ENCODE results near the gene IFNL4. TPM values are rescaled to one million over a fixed set of nuclear protein-coding genes. Genes with fewer than 3 reads are reported as not detected.
"Not testable (repeated sequence)": the region's sequence is repeated elsewhere in the genome, so short reads cannot be mapped to it uniquely, and the experiment has no call there.

IFNL4 gene
- polyA plus RNA-seq, 4 donors: 0.03 TPM; not detected in 3

GRCh38 chr19:39276740-39277139 lies 28.1 kb upstream of the IFNL4 start:
- Histone ChIP-seq H3K4me3 (ENCODE audit: low read depth in 1 of 3, low read length in 3 of 3) (no peak overlapping the region), H3K27me3 (ENCODE audit: control insufficient read depth in 3 of 3, insufficient read depth in 3 of 3, low read length in 3 of 3) (peaks cover 0 to 3% (median 0%) of the 10 kb centered on the region in 3 donors), H3K36me3 (ENCODE audit: control insufficient read depth in 3 of 3, insufficient read depth in 2 of 3, low read depth in 1 of 3, low read length in 3 of 3) (no peaks in the 10 kb centered on the region), H3K27ac (ENCODE audit: low read depth in 1 of 3, low read length in 2 of 3) (no peak overlapping the region), H3K9me3 (ENCODE audit: control insufficient read depth in 2 of 2, insufficient read depth in 1 of 2, low read depth in 1 of 2, low read length in 1 of 2) (no peaks in the 10 kb centered on the region), H3K4me1 (ENCODE audit: control insufficient read depth in 3 of 3, insufficient read depth in 2 of 3, low read depth in 1 of 3, low read length in 2 of 3) (no peaks in the 10 kb centered on the region)
- FAIRE-seq: no peak
- 93 to 95% (median 93%) methylated on average over 5 of the region's 5 CpGs for WGBS, 3 donors
- DNase-seq: no peak

GRCh38 chr19:39275578-39275977 lies 26.9 kb upstream of the IFNL4 start:
- DNase-seq (no peak), FAIRE-seq (no peak)
- peaks cover 0 to 8% (median 0%) of the 10 kb centered on the region in 3 donors for H3K27me3 ChIP-seq (ENCODE audit: control insufficient read depth in 3 of 3, insufficient read depth in 3 of 3, low read length in 3 of 3)
- H3K27ac ChIP-seq (ENCODE audit: low read depth in 1 of 3, low read length in 2 of 3): no peak overlapping the region
- H3K9me3 ChIP-seq (ENCODE audit: control insufficient read depth in 2 of 2, insufficient read depth in 1 of 2, low read depth in 1 of 2, low read length in 1 of 2): no peaks in the 10 kb centered on the region
- H3K4me1 ChIP-seq (ENCODE audit: control insufficient read depth in 3 of 3, insufficient read depth in 2 of 3, low read depth in 1 of 3, low read length in 2 of 3): no peaks in the 10 kb centered on the region
- WGBS, 3 donors: 82 to 93% (median 83%) methylated on average over 5 of the region's 5 CpGs
- H3K4me3 ChIP-seq (ENCODE audit: low read depth in 1 of 3, low read length in 3 of 3): no peak overlapping the region
- H3K36me3 ChIP-seq (ENCODE audit: control insufficient read depth in 3 of 3, insufficient read depth in 2 of 3, low read depth in 1 of 3, low read length in 3 of 3): no peaks in the 10 kb centered on the region

- H3K27me3 ChIP-seq (ENCODE audit: control insufficient read depth in 3 of 3, insufficient read depth in 3 of 3, low read length in 3 of 3): peaks cover 0 to 12% (median 0%) of the 10 kb centered on the region in 3 donors
- not testable (repeated sequence) for H3K4me3 ChIP-seq (ENCODE audit: low read depth in 1 of 3, low read length in 3 of 3); DNase-seq; FAIRE-seq; H3K27ac ChIP-seq (ENCODE audit: low read depth in 1 of 3, low read length in 2 of 3); H3K9me3 ChIP-seq (ENCODE audit: control insufficient read depth in 2 of 2, insufficient read depth in 1 of 2, low read depth in 1 of 2, low read length in 1 of 2); H3K4me1 ChIP-seq (ENCODE audit: control insufficient read depth in 3 of 3, insufficient read depth in 2 of 3, low read depth in 1 of 3, low read length in 2 of 3); H3K36me3 ChIP-seq (ENCODE audit: control insufficient read depth in 3 of 3, insufficient read depth in 2 of 3, low read depth in 1 of 3, low read length in 3 of 3)
- 82 to 89% (median 85%) methylated on average over 5 of the region's 5 CpGs for WGBS, 3 donors
Measured at GRCh38 chr19:39273859-39274258, 25.2 kb upstream of the IFNL4 start.

- DNase-seq: no peak
- Histone ChIP-seq H3K4me1 (ENCODE audit: control insufficient read depth in 3 of 3, insufficient read depth in 2 of 3, low read depth in 1 of 3, low read length in 2 of 3) (no peaks in the 10 kb centered on the region), H3K9me3 (ENCODE audit: control insufficient read depth in 2 of 2, insufficient read depth in 1 of 2, low read depth in 1 of 2, low read length in 1 of 2) (peaks cover 0 to 3% of the 10 kb centered on the region in 2 donors), H3K36me3 (ENCODE audit: control insufficient read depth in 3 of 3, insufficient read depth in 2 of 3, low read depth in 1 of 3, low read length in 3 of 3) (no peaks in the 10 kb centered on the region), H3K27ac (ENCODE audit: low read depth in 1 of 3, low read length in 2 of 3) (no peak overlapping the region), H3K27me3 (ENCODE audit: control insufficient read depth in 3 of 3, insufficient read depth in 3 of 3, low read length in 3 of 3) (peaks cover under 1 to 19% (median 7%) of the 10 kb centered on the region in 3 donors), H3K4me3 (ENCODE audit: low read depth in 1 of 3, low read length in 3 of 3) (no peak overlapping the region)
- FAIRE-seq: no peak
- WGBS, 3 donors: 74 to 84% (median 75%) methylated on average over 9 of the region's 9 CpGs
Measured at GRCh38 chr19:39270036-39270871, 21.6 kb upstream of the IFNL4 start.

- 73 to 83% (median 81%) methylated on average over 8 to 10 of the region's 10 CpGs for WGBS, 3 donors
- FAIRE-seq; H3K27ac ChIP-seq (ENCODE audit: low read depth in 1 of 3, low read length in 2 of 3); H3K36me3 ChIP-seq (ENCODE audit: control insufficient read depth in 3 of 3, insufficient read depth in 2 of 3, low read depth in 1 of 3, low read length in 3 of 3); H3K4me3 ChIP-seq (ENCODE audit: low read depth in 1 of 3, low read length in 3 of 3); H3K4me1 ChIP-seq (ENCODE audit: control insufficient read depth in 3 of 3, insufficient read depth in 2 of 3, low read depth in 1 of 3, low read length in 2 of 3); DNase-seq; H3K9me3 ChIP-seq (ENCODE audit: control insufficient read depth in 2 of 2, insufficient read depth in 1 of 2, low read depth in 1 of 2, low read length in 1 of 2): not testable (repeated sequence)
- peaks cover 9 to 24% (median 16%) of the 10 kb centered on the region in 3 donors for H3K27me3 ChIP-seq (ENCODE audit: control insufficient read depth in 3 of 3, insufficient read depth in 3 of 3, low read length in 3 of 3)
Measured at GRCh38 chr19:39269369-39269768, 20.7 kb upstream of the IFNL4 start.

- not testable (repeated sequence) for FAIRE-seq; H3K4me3 ChIP-seq (ENCODE audit: low read depth in 1 of 3, low read length in 3 of 3); H3K36me3 ChIP-seq (ENCODE audit: control insufficient read depth in 3 of 3, insufficient read depth in 2 of 3, low read depth in 1 of 3, low read length in 3 of 3); DNase-seq; H3K27ac ChIP-seq (ENCODE audit: low read depth in 1 of 3, low read length in 2 of 3); H3K9me3 ChIP-seq (ENCODE audit: control insufficient read depth in 2 of 2, insufficient read depth in 1 of 2, low read depth in 1 of 2, low read length in 1 of 2)
- 79 to 87% (median 80%) methylated on average over 7 to 10 of the region's 10 CpGs for WGBS, 3 donors
- Histone ChIP-seq H3K27me3 (ENCODE audit: control insufficient read depth in 3 of 3, insufficient read depth in 3 of 3, low read length in 3 of 3) (peaks cover 9 to 31% (median 22%) of the 10 kb centered on the region in 3 donors), H3K4me1 (ENCODE audit: control insufficient read depth in 3 of 3, insufficient read depth in 2 of 3, low read depth in 1 of 3, low read length in 2 of 3) (peaks cover 0 to 11% (median 0%) of the 10 kb centered on the region in 3 donors)
Measured at GRCh38 chr19:39268531-39269223, 20.0 kb upstream of the IFNL4 start.

GRCh38 chr19:39268085-39268484 lies 19.4 kb upstream of the IFNL4 start, which contains the start of gene IFNL2:
Gene IFNL2, plus strand, starts transcription at chr19:39268396. Its CDS starts 173 bp downstream, at chr19:39268569.
- H3K4me3 ChIP-seq (ENCODE audit: low read depth in 1 of 3, low read length in 3 of 3); H3K36me3 ChIP-seq (ENCODE audit: control insufficient read depth in 3 of 3, insufficient read depth in 2 of 3, low read depth in 1 of 3, low read length in 3 of 3); H3K27ac ChIP-seq (ENCODE audit: low read depth in 1 of 3, low read length in 2 of 3); DNase-seq; H3K9me3 ChIP-seq (ENCODE audit: control insufficient read depth in 2 of 2, insufficient read depth in 1 of 2, low read depth in 1 of 2, low read length in 1 of 2); FAIRE-seq: not testable (repeated sequence)
- WGBS, 3 donors: no CpG with 5 or more reads among the region's 1 CpG
- Histone ChIP-seq H3K27me3 (ENCODE audit: control insufficient read depth in 3 of 3, insufficient read depth in 3 of 3, low read length in 3 of 3) (peaks cover 9 to 37% (median 26%) of the 10 kb centered on the region in 3 donors), H3K4me1 (ENCODE audit: control insufficient read depth in 3 of 3, insufficient read depth in 2 of 3, low read depth in 1 of 3, low read length in 2 of 3) (peaks cover 0 to 11% (median 0%) of the 10 kb centered on the region in 3 donors)

GRCh38 chr19:39265321-39265916 lies 16.8 kb upstream of the IFNL4 start:
- FAIRE-seq: no peak

More at GRCh38 chr19:39265321-39265916, 16.8 kb upstream of the IFNL4 start:
- Histone ChIP-seq H3K9me3 (ENCODE audit: control insufficient read depth in 2 of 2, insufficient read depth in 1 of 2, low read depth in 1 of 2, low read length in 1 of 2) (peaks cover 0 to 3% of the 10 kb centered on the region in 2 donors), H3K36me3 (ENCODE audit: control insufficient read depth in 3 of 3, insufficient read depth in 2 of 3, low read depth in 1 of 3, low read length in 3 of 3) (no peaks in the 10 kb centered on the region), H3K27ac (ENCODE audit: low read depth in 1 of 3, low read length in 2 of 3) (no peak overlapping the region), H3K27me3 (ENCODE audit: control insufficient read depth in 3 of 3, insufficient read depth in 3 of 3, low read length in 3 of 3) (peaks cover 9 to 46% (median 38%) of the 10 kb centered on the region in 3 donors), H3K4me1 (ENCODE audit: control insufficient read depth in 3 of 3, insufficient read depth in 2 of 3, low read depth in 1 of 3, low read length in 2 of 3) (peaks cover 0 to 11% (median 0%) of the 10 kb centered on the region in 3 donors), H3K4me3 (ENCODE audit: low read depth in 1 of 3, low read length in 3 of 3) (no peak overlapping the region)
- 39 to 71% (median 67%) methylated on average over 35 to 39 of the region's 39 CpGs for WGBS, 3 donors
- DNase-seq: no peak
